HPDE6-E6E7 (cell line): ENCODE results near the gene FXYD5.

Experiments used
- DNase-seq: peaks from one replicate; pipeline ENCODE4 v3.0.0; 2011; ENCODE audit warnings: missing footprints; ENCODE audit errors: extremely low spot score

The FXYD5 gene

GRCh38 chr19:35212241-35212640, 57.7 kb downstream of the FXYD5 start:
- DNase-seq = no peak

- DNase-seq = peak; percentile 78
These were observed 59.4 kb downstream of the FXYD5 start for GRCh38 chr19:35213663-35214632.

DNA sequence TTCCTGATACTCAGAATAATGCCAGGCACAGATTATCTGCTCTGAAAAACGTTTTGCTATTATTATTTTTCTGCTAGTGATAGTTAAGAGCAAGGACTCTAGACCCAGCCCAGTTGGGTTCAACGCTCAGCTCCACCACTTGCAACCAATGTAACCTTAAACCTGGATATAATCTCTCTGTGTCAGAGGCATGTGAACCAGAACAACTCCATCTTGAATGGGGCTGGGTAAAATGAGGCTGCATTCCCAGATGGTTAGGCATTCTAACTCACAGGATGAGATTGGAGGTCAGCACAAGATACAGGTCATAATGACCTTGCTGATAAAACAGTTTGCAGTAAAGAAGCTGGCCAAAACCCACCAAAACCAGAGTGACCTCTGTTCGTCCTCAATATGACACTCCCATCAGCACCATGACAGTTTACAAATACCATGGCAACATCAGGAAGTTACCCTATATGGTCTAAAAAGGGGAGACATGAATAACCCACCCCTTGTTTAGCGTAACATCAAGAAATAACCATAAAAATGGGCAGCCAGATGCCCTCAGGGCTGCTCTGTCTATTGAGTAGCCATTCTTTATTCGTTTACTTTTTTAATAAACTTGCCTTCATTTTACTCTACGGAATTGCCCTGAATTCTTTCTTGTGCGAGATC, 60.4 kb downstream of the FXYD5 start:
- DNase-seq = no peak

GRCh38 chr19:35216016-35216832, 61.7 kb downstream of the FXYD5 start:
- DNase-seq = no peak

- no peak for DNase-seq
These were observed 62.5 kb downstream of the FXYD5 start for GRCh38 chr19:35216833-35217648.

GRCh38 chr19:35217649-35217990, 63.1 kb downstream of the FXYD5 start:
- no peak for DNase-seq

- no peak for DNase-seq
These were observed 64.5 kb downstream of the FXYD5 start for GRCh38 chr19:35219008-35219407.
